Measurements from ENCODE around the gene CDH18.

- no peak for TF ChIP-seq POLR2AphosphoS5 (IDR thresholded peaks at IDR 0.05; ENCODE audit: insufficient read depth, low read depth, low read length)
- no peak for TF ChIP-seq CTCF (IDR thresholded peaks at IDR 0.05; ENCODE audit: extremely low read depth in 1 of 2, insufficient read depth in 1 of 2, low read depth in 1 of 2, low read length in 2 of 2)
- no peak for TF ChIP-seq POLR2A (IDR thresholded peaks at IDR 0.05; ENCODE audit: low read depth, low read length)
- TF ChIP-seq EZH2 (IDR thresholded peaks at IDR 0.05; ENCODE audit: borderline replicate concordance, low read depth, low read length, severe bottlenecking), result no peak
- TF ChIP-seq FOS (IDR thresholded peaks at IDR 0.05; ENCODE audit: borderline replicate concordance, insufficient read depth, low read length), result no peak
These were observed 35.7 kb upstream of the CDH18 start for GRCh38 chr5:20023686-20024180.

All from endothelial cell of umbilical vein (primary cell).